Thyroid gland (tissue), 4 donors: ENCODE data around the gene PPP1R1B. TPM values are rescaled to one million over a fixed set of nuclear protein-coding genes. Genes with fewer than 3 reads are reported as not detected.

ENCODE experiments used
- DNase-seq, 2 donors: peaks; one replicate each; pipeline ENCODE4 v3.0.0-alpha.2; 2019
- H3K27ac ChIP-seq, 3 donors: fragments of 200-600 bp; sonication (generic); 1 replicate in 2 of 3; 2 replicates in 1 of 3; pipeline ENCODE4 v1.5.1; 2016 to 2019; ENCODE audit warnings: mild to moderate bottlenecking in 1 of 3, moderate library complexity in 1 of 3
- H3K27me3 ChIP-seq: fragments of 200-600 bp; sonication (generic); one replicate; pipeline ENCODE4 v1.5.1; 2019
- H3K36me3 ChIP-seq, 2 donors: fragments of 200-600 bp; sonication (generic); one replicate each; pipeline ENCODE4 v1.5.1; 2016 to 2019
- H3K4me1 ChIP-seq, 2 donors: fragments of 200-600 bp; sonication (generic); one replicate each; pipeline ENCODE4 v1.5.1; 2017 to 2019
- H3K4me3 ChIP-seq, 3 donors: fragments of 200-600 bp; sonication (generic); replicated peaks in 1 of 3; 1 replicate in 2 of 3; 2 replicates in 1 of 3; pipeline ENCODE4 v1.5.1; 2016; ENCODE audit warnings: mild to moderate bottlenecking in 1 of 3
- H3K9me3 ChIP-seq: fragments of 200-600 bp; sonication (generic); one replicate; pipeline ENCODE4 v1.5.1; 2017
- CTCF ChIP-seq, 6 experiments: fragments of 200-600 bp in 3 of 6; fragments of 450-650 bp in 3 of 6; sonication (generic) in 3 of 6; IDR thresholded peaks; one replicate each; pipeline ENCODE4 v1.5.1; 2016 to 2019; ENCODE audit warnings: antibody characterized with exemption in 6 of 6, mild to moderate bottlenecking in 2 of 6, inconsistent platforms in 1 of 6, moderate library complexity in 1 of 6
- POLR2A ChIP-seq, 2 donors: fragments of 450-650 bp; IDR thresholded peaks; one replicate each; pipeline ENCODE4 v1.6.1; 2017; ENCODE audit warnings: antibody characterized with exemption in 2 of 2, mild to moderate bottlenecking in 2 of 2, moderate library complexity in 1 of 2
- WGBS, 2 donors: methylation state at CpG; one replicate each; pipeline ENCODE4 v1.1.5; 2017; 5-methylcytosine and 5-hydroxymethylcytosine counted together
- intact Hi-C: fragments of 100-400 bp; cut with DNase I; formaldehyde crosslinking; loops from one replicate; pipeline ENCODE4 v1.15.1; 2023
- total RNA-seq, 4 donors: library from RNA; depleted of rRNA; stranded (reverse); fragments of >200 nt; gene quantifications; one replicate each; pipeline ENCODE4 v1.2.3, GENCODE V29; 2016

PPP1R1B gene
- total RNA-seq, 4 donors from 2014 or later: 1.2 TPM; not detected in 3

GRCh38 chr17:39628655-39629493, 2.1 kb downstream of the PPP1R1B start:
- DNase-seq: no peak
- Histone ChIP-seq H3K27me3 (peaks cover 15% of the 10 kb centered on the region), H3K4me1 (peaks cover 10 to 11% of the 10 kb centered on the region in 2 donors), H3K9me3 (no peaks in the 10 kb centered on the region), H3K4me3 (no peak overlapping the region), H3K27ac (no peak overlapping the region), H3K36me3 (no peaks in the 10 kb centered on the region)
- 58 to 84% methylated on average over 5 to 10 of the region's 10 CpGs for WGBS, 2 donors
- intact Hi-C loops: loop anchor here (5.0 to 10.0 kb wide), 2 partner anchors 58 to 236 kb away; partner anchors contain the start of genes IKZF3, PGAP3 and ZPBP2
- TF ChIP-seq CTCF (IDR thresholded peaks at IDR 0.05) (no peak), POLR2A (IDR thresholded peaks at IDR 0.05) (no peak)

- Histone ChIP-seq H3K4me3 (no peak overlapping the region), H3K36me3 (no peaks in the 10 kb centered on the region), H3K27ac (no peak overlapping the region), H3K4me1 (peaks cover 10 to 11% of the 10 kb centered on the region in 2 donors), H3K27me3 (peaks cover 15% of the 10 kb centered on the region), H3K9me3 (no peaks in the 10 kb centered on the region)
- intact Hi-C loops: loop anchor here (5.0 to 10.0 kb wide), 2 partner anchors 58 to 235 kb away; partner anchors contain the start of genes IKZF3, PGAP3 and ZPBP2
- 71 to 76% methylated on average over 3 of the region's 3 CpGs for WGBS, 2 donors
- no peak for DNase-seq
- no peak for TF ChIP-seq POLR2A (IDR thresholded peaks at IDR 0.05)
- no peak for TF ChIP-seq CTCF (IDR thresholded peaks at IDR 0.05)
These were observed 2.7 kb downstream of the PPP1R1B start for GRCh38 chr17:39629494-39629880.

- intact Hi-C loops: loop anchor here (5.0 to 10.0 kb wide), 3 partner anchors 57 to 235 kb away; partner anchors contain the start of genes IKZF3, PGAP3 and ZPBP2
- Histone ChIP-seq H3K4me3 (no peak overlapping the region), H3K9me3 (no peaks in the 10 kb centered on the region), H3K4me1 (peaks cover 10 to 11% of the 10 kb centered on the region in 2 donors), H3K27me3 (peaks cover 15% of the 10 kb centered on the region), H3K36me3 (no peaks in the 10 kb centered on the region), H3K27ac (no peak overlapping the region)
- TF ChIP-seq POLR2A (IDR thresholded peaks at IDR 0.05) (no peak), CTCF (IDR thresholded peaks at IDR 0.05) (no peak)
- 75 to 78% methylated on average over 12 of the region's 12 CpGs for WGBS, 2 donors
- DNase-seq: no peak
These were observed 3.1 kb downstream of the PPP1R1B start for GRCh38 chr17:39629898-39630297.

GRCh38 chr17:39631403-39631802, 4.7 kb downstream of the PPP1R1B start:
- H3K4me3 ChIP-seq: no peak overlapping the region
- H3K9me3 ChIP-seq: no peaks in the 10 kb centered on the region
- peaks cover 10 to 17% of the 10 kb centered on the region in 2 donors for H3K4me1 ChIP-seq
- no peak for DNase-seq
- 20% methylated on average over 6 of the region's 6 CpGs for WGBS, 2 donors
- TF ChIP-seq POLR2A (IDR thresholded peaks at IDR 0.05) (no peak), CTCF (IDR thresholded peaks at IDR 0.05) (no peak)
- H3K27me3 ChIP-seq: peaks cover 11% of the 10 kb centered on the region
- no peaks in the 10 kb centered on the region for H3K36me3 ChIP-seq
- intact Hi-C loops: loop anchor here (5.0 kb wide), 1 partner anchor 111 kb away; no protein-coding TSS in a partner anchor
- no peak overlapping the region for H3K27ac ChIP-seq
